GM13977 (cell line): ENCODE measurements around the gene C1orf198.

ENCODE experiments used
- DNase-seq: peaks from one replicate; pipeline ENCODE4 v3.0.0; 2012; ENCODE audit warnings: low spot score
- in situ Hi-C: fragments of 300-500 bp; cut with MboI; formaldehyde crosslinking; loops from one replicate; pipeline ENCODE4 v1.12.0; 2022; ENCODE audit warnings: low sequenced_read_pairs, low pct_unique_long_range_greater_than_20kb, mixed read lengths, inconsistent platforms; ENCODE audit not compliant: unreplicated experiment
- TF ChIP-seq, protein P1 (sequence below): IDR thresholded peaks from 2 replicates; pipeline ENCODE4 v1.5.1; 2012; ENCODE audit warnings: mild to moderate bottlenecking, control low read depth; ENCODE audit not compliant: insufficient read depth; ENCODE audit errors: extremely low read depth, missing control alignments

C1orf198 gene

DNA sequence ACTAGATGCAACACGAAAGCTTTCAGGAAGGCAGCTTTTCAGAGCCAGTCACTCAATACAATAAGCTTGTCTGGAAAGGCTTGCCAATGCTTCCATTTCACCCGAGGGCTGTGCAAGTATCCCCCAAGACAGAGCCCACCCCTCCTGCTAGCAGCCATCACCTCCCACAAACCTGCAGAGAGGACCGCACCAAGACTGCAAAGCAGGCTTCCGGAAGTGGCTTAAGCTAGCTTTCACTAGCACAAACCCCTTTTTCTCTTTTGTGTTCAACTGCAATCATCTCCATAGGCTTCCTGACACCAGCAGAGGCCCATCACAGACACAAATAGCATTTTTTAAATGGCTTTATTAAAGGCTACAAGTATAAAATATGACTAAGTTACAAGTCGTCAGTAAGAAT, 31.5 kb downstream of the C1orf198 start:
- in situ Hi-C loops: no loop called here
- TF ChIP-seq, protein P1, sequence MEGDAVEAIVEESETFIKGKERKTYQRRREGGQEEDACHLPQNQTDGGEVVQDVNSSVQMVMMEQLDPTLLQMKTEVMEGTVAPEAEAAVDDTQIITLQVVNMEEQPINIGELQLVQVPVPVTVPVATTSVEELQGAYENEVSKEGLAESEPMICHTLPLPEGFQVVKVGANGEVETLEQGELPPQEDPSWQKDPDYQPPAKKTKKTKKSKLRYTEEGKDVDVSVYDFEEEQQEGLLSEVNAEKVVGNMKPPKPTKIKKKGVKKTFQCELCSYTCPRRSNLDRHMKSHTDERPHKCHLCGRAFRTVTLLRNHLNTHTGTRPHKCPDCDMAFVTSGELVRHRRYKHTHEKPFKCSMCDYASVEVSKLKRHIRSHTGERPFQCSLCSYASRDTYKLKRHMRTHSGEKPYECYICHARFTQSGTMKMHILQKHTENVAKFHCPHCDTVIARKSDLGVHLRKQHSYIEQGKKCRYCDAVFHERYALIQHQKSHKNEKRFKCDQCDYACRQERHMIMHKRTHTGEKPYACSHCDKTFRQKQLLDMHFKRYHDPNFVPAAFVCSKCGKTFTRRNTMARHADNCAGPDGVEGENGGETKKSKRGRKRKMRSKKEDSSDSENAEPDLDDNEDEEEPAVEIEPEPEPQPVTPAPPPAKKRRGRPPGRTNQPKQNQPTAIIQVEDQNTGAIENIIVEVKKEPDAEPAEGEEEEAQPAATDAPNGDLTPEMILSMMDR: no peak
- no peak for DNase-seq

DNA sequence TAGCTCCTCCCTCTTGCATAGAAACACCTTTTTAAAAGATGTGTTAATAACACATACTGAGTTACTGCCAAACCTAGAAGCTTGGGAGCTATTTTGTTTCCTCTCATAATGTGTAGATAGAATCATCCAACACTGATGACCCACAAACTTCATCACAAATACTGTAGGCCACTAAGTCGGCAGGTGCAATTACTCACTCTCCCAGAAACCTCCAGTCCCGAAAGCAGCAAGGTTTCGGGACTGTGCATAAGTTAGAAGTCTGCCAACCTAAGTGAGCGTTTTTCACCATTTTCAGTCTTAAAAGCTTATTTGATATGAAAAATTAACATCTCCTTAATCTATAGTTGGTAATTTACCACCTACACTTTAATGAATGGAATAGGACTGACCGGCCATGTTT, 32.0 kb downstream of the C1orf198 start:
- TF ChIP-seq, protein P1: no peak
- DNase-seq: no peak
- in situ Hi-C loops: no loop called here

DNA sequence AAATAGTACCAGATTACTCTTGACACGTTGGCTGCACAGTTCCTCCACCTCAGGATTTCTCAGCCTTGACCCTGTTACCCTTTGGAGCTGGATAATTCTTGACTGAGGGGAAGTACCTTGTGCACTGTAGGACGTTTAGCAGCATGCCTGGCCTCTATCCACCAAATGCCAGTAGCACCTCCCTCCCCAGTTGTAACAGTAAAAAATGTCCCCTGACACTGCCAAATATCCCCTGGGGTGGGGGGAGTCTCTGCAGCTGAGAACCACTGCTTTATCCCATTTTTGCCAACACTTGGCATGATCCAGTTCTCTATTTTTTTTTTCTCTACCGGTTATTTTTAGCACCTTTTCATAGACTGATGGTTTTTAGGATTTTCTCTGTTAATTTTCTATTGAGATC, 34.0 kb downstream of the C1orf198 start:
- in situ Hi-C loops: no loop called here
- DNase-seq: no peak
- TF ChIP-seq, protein P1: no peak

DNA sequence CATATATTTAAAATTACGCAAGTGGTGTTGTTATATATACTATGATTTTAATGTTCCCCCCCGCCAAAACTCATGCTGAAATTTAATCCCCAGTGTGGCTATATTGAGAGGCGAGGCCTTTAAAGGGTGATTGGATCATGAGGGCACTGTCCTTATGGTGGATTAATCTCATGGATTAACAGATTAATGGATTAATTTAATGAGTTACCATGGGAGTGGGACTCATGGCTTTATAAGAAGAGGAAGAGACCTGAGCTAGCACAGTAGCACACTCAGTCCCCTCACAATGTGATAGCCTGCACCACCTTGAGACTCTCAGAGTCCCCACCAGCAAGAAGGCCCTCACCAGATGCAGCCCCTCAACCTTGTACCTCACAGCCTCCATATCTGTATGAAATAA, 34.8 kb downstream of the C1orf198 start:
- DNase-seq: no peak
- TF ChIP-seq, protein P1: no peak
- in situ Hi-C loops: no loop called here

DNA sequence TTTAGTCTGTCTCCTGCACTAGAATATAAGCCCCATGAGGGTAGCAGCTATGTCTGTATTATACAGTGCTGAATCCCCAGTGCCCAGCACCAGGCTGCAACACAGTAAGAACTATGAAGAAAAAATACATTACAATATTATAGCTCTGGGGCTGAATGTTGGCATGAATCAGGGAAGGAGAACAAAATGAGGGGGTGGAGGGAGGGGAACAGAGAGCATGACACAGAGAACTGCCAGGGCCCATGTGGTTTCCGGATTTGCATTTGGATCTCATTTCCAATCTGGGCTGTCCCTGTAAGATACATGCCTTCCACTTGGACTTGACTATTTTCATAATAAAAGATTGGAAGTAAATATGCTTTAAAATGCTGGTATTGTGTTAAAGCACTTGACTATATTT, 35.8 kb downstream of the C1orf198 start:
- no peak for DNase-seq
- TF ChIP-seq, protein P1: no peak
- in situ Hi-C loops: no loop called here

DNA sequence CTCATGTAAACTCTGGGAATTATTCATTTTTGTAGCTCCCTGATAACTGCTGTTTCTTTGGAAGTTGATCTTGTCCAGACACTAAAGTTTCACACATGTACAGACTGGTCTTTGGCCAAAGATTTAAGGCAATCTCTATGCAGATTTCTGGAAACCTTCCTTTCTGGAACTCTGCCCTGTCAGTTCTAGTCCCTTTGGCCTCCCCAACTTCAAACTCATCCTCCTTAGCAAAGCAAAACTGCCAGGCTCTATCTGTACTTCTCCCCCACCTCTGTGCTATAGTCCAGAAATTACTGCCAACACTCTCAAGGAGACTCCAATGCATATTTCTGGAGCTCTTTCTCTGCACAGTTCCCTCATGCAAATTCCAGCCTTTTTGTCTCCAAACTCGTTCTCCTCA, 36.5 kb downstream of the C1orf198 start:
- in situ Hi-C loops: no loop called here
- no peak for DNase-seq
- TF ChIP-seq, protein P1: no peak

DNA sequence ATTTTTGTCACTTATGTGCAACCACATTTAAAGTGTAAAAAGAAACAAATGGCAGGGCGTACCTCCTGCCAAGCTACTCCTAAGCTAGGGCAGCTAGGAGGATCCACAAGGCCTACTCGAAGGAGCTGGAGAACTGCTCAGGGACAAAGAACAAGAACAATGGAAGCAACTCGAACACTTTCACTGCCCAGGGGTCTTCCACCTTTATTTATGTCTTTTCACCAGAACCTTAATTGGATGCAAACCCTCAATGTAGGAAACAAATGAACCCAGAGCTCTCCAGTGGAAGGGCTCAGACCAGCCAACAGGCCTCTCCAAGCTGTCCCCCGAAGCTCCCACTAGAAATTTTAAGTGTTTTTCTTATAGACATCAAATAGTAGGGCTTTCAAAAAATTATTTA, 39.9 kb downstream of the C1orf198 start:
- no peak for DNase-seq
- in situ Hi-C loops: no loop called here
- TF ChIP-seq, protein P1: no peak
